Fibroblast of skin of scalp (primary cell): ENCODE data around the gene IFT27. TPM values are rescaled to one million over a fixed set of nuclear protein-coding genes. Genes with fewer than 3 reads are reported as not detected.

Source experiments
- DNase-seq: peaks from one replicate; pipeline ENCODE4 v3.0.0-alpha.2; 2013
- polyA plus RNA-seq, 2 experiments: library from polyadenylated mRNA; unstranded; fragments of 120-200 nt; gene quantifications; one replicate each; pipeline ENCODE4 v1.2.1, GENCODE V29; 2013; ENCODE audit not compliant: insufficient read length in 2 of 2

Gene IFT27, protein sequence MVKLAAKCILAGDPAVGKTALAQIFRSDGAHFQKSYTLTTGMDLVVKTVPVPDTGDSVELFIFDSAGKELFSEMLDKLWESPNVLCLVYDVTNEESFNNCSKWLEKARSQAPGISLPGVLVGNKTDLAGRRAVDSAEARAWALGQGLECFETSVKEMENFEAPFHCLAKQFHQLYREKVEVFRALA
- 27.0 TPM for polyA plus RNA-seq (2013, experiment 1 of 2; ENCODE audit: insufficient read length)
- polyA plus RNA-seq (2013, experiment 2 of 2; ENCODE audit: insufficient read length) = 23.9 TPM

DNA sequence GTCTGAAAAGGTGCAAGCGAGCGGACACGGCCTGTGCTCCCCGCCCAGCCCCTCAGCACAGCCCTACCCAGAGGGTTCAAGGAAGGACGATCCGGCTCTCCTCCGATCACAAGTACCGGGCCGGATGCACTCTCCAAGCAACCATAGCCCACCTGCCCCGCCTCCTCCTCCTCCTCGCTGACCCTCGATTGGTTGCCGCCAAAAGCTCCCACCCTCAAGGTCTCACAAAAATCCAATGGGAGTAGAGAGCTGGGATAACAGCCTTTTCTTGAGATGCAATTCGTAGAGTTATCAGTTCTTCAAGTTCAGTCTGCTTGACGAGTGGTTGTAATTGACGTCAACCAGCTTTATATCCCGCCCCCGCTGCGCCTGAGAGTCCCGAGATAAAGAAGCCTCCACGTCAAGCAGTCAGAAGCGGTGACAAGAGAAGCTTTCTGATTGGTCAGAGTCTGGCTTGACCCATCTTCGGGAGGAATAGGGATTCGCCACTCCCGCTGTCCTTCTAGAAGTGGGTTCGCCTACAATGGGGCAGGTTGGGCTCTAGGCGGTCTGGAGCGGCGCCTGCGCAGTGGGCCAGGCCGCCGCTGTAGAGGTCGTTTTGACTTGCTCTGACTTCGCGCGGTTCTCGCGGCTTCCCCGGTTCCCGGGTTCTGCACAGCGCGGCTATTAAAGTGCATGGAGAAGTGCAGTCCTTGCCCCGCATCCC lies at the start of gene IFT27:
IFT27 (minus strand) TSS at position 156 of the 706 bp plus-strand sequence. CDS start 412 bp downstream, outside the sequence.
- DNase-seq = peak; percentile 100

DNA sequence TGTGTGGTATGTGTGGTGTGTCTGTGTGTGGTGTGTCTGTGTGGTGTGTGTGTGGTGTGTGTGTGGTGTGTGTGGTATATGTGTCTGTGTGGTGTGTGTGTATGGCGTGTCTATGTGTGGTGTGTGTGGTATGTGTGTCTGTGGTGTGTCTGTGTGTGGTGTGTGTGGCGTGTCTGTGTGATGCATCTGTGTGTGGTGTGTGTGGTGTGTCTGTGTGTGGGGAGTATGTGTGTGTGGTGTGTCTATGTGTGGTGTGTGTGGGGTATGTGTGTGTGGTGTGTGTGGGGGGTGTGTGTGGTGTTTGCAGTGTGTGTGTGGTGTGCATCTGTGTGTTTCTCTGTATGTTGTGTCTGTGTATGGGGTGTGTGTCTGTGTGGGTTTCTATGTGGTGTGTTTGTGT lies 48.7 kb upstream of the IFT27 start:
- no peak for DNase-seq

DNA sequence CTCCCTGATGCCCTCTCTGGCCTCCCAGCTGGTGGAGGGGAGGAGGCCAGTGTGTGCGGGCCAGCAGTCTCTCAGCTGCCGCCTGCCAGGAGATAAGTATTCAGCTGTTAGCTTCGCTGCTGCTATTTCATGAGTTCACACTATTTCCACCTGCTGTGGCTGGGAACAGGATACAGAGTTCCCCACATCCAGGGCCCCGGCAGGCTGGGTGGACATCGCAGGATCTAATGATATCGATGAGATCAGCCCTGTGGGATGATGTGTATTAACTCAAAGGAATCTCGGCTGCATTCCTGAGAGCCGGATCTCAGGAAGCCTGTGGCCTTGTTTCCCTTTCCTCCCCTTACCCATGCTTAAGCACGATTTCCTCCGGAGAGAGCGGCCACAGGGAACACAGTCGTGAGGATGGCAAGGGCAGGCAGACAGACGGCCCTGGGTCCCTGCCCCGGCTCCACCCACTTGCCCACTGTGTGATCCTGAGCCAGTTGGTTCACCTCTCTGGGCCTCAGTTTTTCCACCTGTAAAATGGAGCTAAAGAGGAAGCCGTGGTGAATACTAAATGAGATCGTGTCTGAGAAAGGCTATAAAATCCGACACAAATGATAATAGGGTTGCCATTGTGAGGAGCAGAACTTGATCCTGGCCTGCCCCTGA lies 47.4 kb upstream of the IFT27 start:
- DNase-seq = peak; percentile 37

DNA sequence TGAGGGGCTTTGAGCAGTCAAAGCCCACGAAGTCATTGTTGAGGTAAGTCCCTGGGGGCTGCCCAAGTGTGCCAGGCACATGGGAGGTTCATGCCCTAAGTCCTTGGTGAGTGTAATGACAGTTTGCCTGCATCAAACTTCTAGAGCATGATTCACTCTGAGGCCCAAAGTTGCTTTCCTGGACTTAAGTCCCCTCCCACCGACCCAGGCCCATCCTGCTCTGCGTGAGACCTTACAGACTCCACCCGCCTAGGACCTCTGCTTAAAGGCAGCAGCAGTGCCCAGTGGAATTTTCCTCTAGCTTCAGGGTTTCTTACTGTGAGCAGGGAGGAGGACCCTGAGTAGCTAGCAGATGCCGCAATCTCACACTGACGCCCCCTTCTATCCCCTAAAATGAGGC lies 46.7 kb upstream of the IFT27 start:
- DNase-seq = peak; percentile 4

DNA sequence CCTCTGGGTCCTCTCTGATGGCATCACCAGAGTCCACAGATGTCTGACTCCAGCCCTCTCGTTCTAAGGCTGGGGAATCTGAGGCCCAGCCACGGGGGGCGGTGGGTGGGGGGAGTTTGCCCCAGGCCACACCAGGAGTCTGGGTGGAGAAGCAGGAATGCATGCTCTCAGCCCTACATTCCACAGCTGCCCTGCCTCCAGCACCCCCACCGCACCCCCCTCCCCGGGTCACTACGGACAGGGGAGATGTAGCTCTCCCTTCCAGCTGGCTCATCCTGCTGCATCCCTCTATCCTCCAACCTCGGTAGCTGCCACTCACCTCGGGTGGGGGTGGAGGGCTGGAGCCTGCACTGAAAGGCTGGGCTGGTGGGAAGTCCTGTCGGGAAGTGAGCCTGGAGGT lies 43.2 kb upstream of the IFT27 start:
- peak; percentile 11 for DNase-seq

DNA sequence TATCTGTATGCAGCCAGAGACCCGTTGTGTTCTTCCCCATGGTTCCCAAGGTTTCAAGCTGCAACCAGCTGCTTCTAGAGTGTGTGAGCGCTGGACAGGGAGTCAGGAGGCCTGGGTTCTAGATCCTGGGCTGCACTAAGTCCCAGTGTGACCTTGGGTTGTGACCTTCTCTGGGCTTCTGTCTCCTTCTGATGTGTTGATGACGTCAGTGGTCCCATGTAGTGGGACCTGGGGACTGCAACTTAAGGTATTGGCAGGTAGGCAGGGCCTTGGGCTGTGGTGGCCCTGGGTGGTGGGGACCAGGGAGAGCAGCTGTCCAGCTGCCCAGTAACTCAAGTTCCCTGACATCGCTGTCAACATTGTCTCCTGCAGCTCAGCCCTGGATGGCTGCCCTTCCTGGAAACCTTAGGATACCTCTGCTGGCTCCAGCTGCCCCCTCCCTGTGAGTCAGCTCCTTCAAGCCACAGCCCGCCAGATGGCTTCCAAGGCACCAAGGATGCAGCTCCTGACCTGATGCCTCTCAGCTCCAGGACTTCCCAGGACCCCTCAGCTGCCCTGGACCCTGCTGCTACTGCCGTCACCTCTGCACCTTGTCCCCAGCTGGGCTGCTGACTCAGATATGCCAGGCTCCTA lies 42.2 kb upstream of the IFT27 start:
- no peak for DNase-seq

DNA sequence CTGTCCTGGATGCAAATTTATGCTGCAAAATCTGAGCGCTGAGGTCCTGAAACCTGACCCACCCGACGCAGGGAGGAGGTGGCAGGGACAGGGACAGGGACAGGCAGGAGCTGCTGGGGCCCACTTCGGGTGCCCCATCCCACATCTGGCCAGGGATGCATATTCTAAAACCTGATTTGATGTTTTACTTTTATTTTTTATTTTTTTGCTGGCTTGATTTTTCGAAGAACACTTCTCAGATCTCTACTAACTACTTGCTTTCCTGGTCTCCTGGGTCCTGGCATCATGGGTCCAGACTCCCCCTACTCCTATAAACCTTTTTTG lies 41.6 kb upstream of the IFT27 start:
- DNase-seq = no peak

DNA sequence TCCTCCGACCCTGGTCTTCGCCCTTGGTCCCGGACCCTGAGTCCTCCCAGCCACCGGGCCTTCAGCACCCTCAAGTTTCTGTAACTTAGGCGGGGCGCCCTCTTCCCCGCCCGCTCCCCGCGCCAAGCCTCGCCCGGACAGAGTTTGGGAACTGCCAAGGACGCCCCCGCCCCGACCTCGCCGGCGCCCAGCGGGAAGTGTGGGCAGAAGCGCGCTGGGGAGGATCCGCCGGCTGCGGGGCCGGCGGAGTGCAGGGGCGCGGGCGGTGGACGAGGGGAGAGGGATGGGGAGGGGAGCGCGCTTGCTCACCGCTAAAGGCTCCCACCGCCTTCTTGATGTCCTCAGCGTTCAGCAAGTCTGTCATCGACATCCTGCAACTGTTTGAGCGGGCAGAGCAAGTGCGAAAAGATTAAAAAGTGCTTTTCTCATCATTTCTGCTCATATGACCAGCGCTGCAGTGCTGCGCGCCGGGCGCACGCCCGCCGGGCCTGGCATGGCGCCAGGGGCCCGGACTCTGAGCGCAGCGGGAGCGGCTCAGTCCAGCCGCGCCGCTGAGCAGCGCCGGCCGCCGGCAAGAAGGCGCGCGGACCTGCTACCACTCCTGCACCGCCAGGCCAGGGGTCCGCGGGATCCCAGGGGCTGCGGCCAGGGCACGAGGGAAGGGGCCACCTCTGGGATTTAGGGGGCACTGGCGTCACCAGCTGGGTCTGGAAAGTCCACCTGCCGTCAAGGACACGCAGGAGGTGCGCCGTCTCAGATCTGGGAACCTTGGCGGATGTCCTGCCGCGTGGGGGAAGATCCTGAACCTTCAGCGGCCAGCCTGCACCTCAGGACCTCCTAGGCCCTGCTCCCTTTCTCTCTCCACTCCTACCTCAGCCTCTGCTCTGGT lies 41.0 kb upstream of the IFT27 start, which contains the start of gene PVALB:
PVALB (minus strand) TSS at position 400 of the 889 bp plus-strand sequence; CDS start at position 370, 30 bp downstream.
- DNase-seq = peak; percentile 12

DNA sequence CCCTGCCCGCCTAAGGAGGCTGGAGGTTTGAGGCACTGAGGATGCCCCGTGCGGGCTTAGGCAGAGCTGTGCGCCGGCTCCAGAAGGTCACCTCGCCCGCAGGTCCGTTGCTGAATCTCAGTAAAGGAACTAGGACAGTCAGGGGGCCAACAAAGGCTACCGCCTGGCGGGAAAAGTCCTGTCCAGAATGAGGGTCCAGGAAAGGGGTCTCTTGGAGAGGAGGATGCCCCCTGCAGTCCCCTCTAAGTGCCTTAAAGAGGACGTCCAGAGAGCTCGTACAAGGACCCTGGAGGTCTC lies 40.4 kb upstream of the IFT27 start:
- no peak for DNase-seq

DNA sequence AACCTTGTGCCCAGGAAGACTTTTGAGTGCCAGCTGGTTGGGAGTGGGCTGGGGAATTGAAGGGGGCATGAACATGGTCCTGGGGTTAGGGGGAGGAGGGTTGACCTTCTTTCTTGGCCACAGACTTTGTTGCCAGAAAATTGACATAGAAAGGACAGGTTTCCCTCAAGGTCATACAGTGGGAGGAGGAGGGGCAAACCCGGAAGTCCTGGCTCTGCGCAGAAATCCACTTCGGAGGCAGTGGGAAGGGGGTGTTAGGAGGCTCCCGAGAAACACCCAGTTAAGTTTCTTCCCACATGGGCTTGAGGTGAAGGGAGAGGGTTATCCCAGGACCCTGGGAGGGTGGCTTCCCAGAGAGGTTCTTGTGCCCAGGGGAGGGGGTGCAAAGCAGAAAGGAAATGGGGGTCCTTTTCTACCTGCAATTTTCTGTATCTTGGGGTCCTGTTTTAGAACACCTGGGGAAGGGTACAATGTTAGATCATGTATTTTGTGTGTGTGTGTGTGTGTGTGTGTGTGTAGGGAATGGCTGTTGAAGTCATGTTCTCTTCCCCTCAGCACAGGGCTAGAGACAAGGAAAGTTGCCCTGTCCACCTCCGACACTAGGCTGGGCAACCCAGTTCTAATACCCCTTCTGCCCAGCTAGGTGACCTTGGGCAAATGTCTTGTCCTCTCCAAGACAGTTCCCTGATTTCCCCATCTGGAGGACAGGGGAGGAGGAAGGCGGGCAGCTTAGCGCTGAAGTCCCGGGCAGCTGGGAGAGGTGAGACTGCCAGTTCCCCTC lies 39.8 kb upstream of the IFT27 start:
- DNase-seq = no peak

DNA sequence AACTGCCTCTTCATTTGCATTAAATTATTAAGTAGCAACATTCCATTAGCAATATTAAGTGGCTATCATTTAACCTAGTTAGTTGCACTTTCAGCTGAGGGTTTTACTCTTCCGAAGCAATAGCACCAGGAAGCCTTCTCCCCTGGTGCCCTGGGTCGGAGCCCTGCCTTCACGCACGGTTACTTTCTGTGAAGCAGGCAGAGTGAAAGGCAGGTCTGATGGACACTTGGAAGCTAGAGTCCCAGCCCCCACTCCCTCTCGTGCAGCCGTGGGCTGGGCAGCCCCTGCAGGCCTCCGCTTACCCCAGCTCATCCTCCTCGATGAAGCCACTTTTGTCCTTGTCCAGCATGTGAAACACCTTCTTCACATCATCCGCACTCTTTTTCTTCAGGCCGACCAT lies 38.9 kb upstream of the IFT27 start:
- DNase-seq = no peak

DNA sequence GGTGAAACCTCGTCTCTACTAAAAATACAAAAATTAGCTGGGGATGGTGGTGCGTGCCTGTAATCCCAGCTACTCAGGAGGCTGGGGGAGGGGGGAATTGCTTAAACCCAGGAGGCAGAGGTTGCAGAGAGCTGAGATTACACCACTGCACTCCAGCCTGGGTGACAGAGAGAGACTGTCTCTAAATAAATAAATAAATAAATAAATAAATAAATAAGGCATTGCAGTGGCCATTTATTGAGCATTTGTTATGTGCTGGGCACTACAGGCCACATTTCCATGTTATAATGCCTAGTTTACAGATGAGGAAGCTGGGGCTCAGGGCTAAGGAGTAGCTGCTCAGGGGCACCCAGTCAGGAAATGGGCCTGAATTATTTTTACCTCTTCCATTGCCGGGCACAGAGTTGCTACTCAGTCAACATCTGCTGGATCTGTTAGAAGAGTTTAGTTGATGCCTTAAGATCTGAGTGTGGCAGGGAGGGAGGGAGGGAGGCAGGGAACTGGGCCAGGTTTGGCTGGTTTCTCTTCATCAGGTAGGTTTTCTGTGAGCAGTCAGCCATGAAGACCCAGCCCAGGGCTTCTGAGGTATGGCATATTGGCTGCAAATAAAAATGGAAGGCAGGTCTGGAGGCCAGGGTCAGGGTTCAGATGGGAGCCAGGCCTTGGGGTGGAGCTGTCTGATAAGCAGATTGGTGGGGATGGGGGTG lies 35.3 kb upstream of the IFT27 start:
- DNase-seq = no peak

DNA sequence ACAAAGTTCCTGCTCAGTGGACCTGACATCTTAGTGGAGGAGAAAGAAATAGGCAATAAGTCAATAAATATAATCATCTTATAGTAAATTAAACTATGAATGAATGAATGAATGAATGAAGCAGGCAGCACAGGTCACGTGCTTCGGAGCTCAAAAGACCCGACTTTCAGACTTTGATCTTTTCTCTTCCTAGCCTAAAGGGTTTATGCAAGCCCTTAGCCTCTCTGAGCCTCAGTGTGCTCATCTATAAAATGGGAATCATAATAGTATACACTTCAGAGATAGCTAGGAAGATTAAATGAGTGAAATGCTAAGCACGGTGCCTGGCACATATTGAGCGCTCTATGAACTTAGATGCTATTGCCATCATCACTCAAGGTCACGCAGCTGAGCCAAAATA lies 33.4 kb upstream of the IFT27 start:
- no peak for DNase-seq

DNA sequence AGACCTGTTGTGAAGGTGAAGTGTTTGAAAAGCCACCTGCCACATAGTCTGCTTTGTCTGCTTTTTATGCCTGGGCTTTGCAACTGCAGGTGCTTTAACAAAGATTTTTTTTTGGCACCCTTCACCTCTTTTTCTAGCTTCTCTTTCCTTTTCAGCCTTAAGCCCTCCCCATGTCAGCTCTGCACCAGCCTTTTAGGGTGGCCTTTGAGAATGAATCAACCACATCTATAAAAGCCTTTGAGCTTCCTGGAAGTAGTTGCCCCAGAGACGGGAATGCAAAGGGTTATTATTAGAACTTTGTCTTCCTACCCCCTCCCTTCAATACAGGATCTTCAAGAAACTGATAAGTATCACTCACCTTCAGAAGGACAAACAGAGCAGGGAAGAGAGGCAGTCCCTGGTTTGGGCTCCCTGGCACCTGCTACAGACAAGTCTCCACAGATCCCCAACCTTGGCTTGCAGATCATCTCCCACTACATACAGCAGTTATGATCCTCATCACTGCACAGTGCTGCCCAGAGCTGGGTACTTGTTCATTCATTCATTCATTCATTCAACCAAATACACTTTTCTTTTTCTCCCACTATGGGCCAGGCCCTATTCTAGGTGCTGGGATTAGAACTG lies 32.9 kb upstream of the IFT27 start:
- no peak for DNase-seq

DNA sequence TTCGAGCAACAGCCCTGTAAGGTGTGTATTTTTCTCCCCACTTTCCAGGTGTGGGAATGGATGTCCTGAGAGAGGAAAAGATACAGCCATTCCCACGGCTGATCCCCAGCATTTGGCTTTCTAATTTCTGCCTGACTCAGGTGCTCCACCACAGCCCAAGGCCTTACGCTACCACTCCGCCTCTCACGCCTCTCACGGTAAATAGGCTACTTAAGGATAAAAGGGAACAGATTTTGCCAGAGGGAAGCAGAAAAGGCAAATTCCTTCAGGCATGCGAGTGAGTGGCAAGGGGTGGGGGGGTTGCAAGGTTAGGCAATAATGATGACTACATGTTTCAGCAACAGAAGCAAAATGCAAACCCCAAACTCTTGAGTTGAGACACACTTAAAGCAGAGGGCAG lies 31.7 kb upstream of the IFT27 start:
- DNase-seq = no peak

DNA sequence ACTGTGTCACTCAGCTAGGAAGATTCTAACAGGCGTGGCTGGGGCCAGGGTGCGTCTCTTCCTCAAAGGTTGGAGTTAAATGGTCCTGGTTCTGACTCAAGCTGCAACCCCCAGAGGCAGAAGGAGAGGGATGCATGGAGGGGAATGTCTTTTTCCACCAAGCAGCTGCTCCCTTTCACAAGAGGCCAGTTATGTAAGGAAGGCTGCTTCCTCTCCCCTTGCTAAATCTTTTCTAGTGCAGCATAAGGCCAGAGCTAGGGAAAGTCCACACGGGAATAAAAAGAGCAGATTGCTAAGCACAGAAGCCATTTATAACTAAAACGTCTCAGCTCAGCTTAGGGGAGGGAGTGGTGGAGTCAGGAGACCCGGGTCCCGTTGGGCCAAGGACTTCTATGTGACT lies 30.9 kb upstream of the IFT27 start:
- DNase-seq = no peak

DNA sequence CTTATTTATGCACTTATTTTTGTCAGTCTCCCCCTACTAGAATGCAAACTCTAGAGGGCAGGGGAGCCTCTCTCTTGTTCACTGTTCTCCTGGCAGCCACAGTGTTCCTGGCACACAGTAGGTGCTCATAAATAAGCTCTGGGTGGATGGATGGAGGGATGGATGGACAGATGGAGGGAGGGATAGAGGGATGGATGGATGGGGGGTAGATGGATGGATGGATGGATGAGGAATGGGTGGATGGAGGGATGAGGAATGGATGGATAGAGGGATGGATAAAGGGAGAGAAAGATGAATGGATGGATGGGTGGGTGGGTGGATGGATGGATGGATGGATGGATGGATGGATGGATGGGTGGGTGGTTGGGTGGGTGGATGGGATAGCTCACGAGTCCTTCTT lies 27.4 kb upstream of the IFT27 start:
- DNase-seq = no peak

DNA sequence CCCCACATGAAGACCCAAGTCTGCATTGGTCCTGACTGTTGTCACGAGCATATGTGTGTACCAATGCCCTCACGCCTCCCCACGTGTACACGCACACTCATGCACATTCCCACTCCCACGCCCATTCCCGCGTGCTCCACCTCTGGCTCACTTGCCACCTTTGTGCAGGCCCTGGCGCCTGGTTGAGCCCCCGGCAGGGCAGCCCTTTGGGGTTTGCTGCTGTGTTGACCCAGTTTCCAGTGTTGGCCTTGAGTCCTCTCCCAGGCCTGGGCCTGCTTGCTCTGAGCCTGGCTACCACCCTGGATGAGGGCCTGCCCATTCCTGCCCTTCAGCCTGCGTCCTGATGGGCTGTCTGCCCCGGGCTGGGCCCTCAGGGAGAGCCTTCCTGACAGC lies 22.8 kb upstream of the IFT27 start:
- no peak for DNase-seq

DNA sequence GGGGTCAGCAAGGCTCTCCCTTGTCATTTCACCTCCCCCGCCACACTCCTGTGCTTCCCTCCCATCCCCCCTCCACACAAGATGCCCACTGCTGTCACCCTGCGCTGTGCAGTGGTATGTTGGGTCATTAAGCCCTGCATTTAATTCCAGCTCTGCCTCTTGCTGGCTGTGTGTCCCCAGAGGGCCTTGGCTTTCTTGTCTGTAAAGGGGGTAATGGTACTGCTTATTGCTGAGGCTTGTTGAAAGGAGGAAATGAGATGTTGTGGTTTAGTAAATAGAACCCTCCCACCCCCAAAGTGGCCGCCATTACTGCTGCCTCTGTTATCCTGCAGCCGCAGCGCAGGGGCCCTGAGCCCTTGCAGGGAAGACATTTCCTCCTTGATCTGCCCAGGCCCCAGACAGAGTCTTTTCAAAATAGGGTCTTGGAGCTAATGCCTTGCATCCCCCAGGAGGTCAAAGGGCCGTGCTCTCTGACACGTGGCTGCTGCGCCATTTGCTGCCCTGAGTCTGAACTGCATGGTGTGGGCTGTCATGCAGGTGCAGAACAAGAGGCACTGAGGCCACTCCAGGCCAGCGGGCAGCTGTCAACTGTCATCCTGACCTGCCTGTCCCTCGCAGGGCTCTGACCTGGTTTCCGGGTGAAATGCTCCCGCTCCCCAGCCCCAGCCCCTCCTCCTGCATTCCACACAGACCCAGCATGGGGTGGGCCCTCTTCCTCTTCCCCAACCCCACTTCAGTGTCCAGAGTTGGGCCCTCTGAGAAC lies 22.2 kb upstream of the IFT27 start:
- DNase-seq = no peak

DNA sequence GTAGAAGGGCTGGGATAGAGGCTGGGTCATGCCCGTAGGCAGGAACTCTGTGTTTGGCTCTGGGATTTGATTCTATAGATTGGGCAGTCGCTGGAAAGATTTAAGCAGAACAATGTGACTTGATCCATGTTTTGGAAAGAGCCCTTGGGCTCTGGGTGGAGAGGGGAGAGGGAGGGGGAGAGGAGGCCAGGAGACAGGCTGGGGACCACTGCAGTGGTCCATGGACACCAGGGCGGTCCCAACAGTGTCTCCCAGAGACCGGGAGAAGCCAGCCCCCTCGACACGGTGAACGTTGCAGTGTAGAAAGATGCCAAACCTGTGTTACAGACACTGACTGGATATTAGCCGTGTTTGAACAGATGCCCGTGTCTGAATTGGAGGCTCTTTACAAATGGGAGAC lies 21.5 kb upstream of the IFT27 start:
- no peak for DNase-seq
